GM21528 (cell line): Measurements from ENCODE around the gene KCNA5.

Source experiments
- ATAC-seq: cut with Tn5 transposase; IDR thresholded peaks from one replicate; pipeline ENCODE4 v1.9.1; 2021; ENCODE audit warnings: mild to moderate bottlenecking, moderate library complexity; ENCODE audit not compliant: unreplicated experiment, low FRiP score

Gene KCNA5

GRCh38 chr12:5026342-5026938, 17.2 kb upstream of the KCNA5 start:
- ATAC-seq: no peak

- no peak for ATAC-seq
Observed at GRCh38 chr12:5027046-5027821, 16.4 kb upstream of the KCNA5 start.

GRCh38 chr12:5030066-5030465, 13.6 kb upstream of the KCNA5 start:
- ATAC-seq: no peak

GRCh38 chr12:5031242-5031641, 12.4 kb upstream of the KCNA5 start:
- ATAC-seq: no peak

DNA sequence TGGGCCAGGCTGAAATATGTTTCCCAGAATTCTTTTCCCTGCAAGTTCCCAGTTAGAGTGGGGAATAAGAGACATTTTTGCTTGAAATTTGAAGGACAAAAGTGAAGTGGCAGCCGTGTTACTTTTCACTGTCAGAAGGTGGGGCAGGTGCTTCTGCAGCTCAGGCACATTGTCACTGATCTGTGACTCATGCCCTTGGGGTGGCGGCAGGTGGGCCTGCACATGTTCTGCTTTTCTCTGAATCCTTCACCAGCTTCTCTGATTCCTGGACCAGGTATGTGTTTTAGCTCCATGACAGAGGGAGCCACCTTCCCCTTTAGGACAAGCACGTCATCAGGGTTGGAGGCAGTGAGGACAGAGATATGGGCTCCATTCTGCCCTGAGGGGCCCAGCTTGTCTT, 11.7 kb upstream of the KCNA5 start:
- ATAC-seq: no peak

GRCh38 chr12:5032821-5033220, 10.9 kb upstream of the KCNA5 start:
- ATAC-seq: no peak

GRCh38 chr12:5033883-5034282, 9.8 kb upstream of the KCNA5 start:
- ATAC-seq: no peak

- no peak for ATAC-seq
Observed at GRCh38 chr12:5034603-5035002, 9.1 kb upstream of the KCNA5 start.

DNA sequence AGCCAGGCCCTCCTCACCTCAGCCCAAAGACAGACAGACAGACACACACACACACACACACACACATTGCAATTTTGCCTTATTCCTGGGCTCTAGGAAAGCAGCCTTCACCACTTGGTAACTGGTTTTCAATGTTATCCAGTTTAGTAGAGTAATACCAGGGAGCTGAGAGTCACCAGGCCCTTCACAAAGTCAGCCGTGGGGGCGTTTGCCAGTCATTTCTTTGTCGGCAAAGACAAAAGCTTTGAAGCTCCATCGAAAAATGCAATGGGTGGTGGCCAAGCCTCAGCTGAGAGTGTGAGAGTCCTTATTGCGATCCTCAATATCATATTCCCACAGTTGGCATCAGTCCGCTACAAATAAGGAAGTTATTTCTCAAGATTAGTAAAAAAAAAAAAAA, 8.1 kb upstream of the KCNA5 start:
- no peak for ATAC-seq

DNA sequence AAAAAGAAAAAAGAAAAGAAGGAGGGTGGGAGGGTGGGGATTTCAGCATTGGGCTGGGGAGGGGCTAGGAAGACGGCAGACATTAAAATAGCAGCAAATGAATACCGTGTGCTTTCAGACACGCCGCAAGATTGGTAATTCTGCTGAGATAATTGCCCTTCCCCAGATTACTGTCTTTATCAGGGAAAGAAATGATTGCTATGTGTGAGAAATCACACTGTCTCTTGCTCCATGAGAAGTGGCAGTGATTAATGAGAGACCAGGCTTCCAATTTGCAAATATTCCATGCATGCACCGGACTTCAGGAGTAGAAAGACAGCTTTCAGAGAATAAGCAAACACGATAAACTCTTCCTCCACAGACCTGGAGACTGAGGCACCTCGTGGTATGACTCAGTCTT, 7.6 kb upstream of the KCNA5 start:
- no peak for ATAC-seq

DNA sequence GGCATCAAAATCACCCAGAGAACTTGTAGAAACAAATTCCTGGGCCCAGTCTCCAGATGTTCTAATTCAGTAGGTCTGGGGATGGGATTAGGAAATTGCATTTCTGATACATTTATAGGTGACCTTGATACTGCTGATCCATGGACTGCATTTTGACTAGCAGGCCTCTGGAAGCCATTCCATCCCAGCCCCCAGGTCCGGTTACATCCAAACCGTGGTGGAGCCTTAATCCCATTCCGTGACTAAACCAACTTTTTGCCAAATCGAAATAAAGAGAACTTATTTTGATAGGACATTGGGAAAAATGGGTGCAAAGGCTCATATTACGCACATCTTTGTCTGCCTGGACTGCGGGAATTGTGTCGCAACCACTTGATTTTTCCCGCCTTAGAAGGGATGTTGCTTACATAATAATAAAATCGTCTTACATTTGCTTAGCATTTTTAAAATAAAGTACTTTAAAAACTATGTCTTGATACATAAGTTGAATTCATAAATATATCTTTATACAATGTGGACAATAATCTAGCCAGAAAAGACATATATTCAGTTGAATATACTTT, 5.8 kb upstream of the KCNA5 start:
- ATAC-seq: no peak

DNA sequence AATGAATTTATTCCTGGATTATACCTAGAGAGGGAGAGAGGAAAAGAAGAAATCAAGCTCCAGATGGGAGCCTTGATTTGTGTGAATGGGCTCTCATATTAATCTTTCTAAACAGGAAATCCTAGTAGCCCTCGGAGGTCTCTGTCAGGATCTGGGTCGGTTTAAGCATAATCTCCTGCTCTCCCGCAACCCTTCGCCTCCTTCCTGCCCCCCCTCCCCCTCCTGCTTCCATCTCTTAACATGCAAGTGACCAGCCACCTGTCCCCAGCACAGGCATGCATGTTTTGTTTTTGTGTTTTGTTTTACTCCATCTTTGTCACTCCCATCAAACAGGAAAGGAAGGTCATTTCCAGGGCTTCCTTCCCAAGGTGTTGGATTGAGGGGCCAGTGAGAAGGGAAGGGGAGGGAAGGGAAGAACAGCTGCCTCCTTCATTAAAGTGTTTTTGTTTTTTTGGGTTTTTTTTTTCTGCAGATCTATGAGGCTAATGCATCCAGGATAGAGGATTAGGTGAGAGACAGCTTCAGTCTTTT, 4.8 kb upstream of the KCNA5 start:
- ATAC-seq: no peak

DNA sequence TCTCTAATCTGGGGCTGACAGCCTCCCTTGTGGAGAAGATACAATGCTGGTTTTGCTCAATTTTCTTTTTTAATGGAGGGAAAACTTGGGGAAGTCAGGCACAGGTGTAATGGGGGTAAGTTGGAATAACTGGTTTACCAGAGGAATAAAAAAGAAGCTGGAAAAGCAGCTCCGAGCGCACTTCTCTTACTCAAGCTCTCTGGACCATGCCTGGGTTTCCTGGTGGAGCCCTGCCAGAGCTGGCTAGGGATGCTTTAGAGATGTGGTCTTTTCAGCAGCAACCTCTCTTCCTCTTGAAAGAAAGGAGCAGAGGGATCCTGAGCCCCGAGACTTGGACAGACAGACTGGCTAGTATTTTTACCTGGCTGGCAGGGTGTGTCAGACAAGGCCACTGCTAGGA, 3.9 kb upstream of the KCNA5 start:
- ATAC-seq: no peak

GRCh38 chr12:5040368-5040767, 3.3 kb upstream of the KCNA5 start:
- ATAC-seq: no peak

DNA sequence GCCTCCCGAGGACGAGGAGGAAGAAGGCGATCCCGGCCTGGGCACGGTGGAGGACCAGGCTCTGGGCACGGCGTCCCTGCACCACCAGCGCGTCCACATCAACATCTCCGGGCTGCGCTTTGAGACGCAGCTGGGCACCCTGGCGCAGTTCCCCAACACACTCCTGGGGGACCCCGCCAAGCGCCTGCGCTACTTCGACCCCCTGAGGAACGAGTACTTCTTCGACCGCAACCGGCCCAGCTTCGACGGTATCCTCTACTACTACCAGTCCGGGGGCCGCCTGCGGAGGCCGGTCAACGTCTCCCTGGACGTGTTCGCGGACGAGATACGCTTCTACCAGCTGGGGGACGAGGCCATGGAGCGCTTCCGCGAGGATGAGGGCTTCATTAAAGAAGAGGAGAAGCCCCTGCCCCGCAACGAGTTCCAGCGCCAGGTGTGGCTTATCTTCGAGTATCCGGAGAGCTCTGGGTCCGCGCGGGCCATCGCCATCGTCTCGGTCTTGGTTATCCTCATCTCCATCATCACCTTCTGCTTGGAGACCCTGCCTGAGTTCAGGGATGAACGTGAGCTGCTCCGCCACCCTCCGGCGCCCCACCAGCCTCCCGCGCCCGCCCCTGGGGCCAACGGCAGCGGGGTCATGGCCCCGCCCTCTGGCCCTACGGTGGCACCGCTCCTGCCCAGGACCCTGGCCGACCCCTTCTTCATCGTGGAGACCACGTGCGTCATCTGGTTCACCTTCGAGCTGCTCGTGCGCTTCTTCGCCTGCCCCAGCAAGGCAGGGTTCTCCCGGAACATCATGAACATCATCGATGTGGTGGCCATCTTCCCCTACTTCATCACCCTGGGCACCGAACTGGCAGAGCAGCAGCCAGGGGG, 979 bp downstream of the KCNA5 start:
- no peak for ATAC-seq

GRCh38 chr12:5047094-5047493, 3.4 kb downstream of the KCNA5 start:
- ATAC-seq: no peak

DNA sequence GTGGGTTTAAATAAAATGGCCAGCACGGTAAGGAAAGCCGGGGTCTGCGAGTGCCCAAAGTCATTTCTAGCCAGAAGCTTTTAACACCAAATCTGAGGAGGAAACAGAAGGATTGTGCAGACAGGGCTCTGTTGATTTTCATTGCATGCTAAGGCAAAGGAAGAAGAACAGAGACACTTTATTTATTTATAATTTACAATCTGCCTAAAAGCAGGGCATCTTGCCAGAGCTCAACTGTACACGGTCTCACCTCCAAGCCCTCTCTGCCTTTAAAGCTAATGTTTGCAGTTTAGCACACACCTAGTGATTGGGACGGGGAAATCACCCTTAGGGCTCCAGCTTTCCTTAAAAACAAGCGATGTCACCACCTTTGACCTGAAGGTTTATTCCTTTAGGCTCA, 4.0 kb downstream of the KCNA5 start:
- ATAC-seq: no peak

DNA sequence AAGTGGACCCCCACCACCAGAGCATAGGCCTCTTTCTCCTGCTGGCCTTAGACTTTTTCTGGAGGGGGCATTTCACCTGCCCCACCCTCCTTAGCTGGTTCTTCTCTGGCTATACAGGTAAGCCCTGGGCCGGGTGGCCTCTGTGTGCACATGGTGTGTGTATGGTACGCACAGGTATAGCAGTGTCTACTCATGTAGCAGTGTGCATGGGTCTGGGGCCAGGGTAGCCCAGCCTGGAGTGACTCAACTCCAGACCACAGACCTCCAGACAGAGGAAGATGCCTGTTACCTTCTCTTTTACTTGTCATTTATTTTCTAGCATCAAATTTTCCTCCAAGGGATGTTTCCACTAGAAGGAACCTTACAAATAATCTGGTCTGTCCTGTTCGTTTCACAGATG, 6.9 kb downstream of the KCNA5 start:
- ATAC-seq: no peak

DNA sequence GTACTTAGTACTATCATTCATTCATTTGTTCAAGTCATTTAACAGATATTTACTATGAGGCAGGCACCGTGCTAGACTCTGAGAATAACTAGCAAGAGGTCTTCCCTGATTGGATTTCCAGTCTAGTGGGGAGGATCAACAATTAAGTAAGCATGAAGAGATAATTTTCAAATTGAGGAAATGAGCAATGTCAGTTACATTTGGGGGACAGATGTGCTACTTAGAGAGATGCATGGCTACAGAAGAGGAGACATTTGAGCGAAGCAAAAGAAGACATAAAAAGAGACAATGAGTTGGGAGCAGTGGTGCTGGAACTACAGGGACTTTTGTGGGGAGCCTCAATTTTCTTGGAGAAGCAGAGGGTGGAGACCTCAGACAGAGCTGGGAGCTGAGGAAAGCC, 7.7 kb downstream of the KCNA5 start:
- no peak for ATAC-seq

- no peak for ATAC-seq
Observed at GRCh38 chr12:5051913-5052312, 8.2 kb downstream of the KCNA5 start.

DNA sequence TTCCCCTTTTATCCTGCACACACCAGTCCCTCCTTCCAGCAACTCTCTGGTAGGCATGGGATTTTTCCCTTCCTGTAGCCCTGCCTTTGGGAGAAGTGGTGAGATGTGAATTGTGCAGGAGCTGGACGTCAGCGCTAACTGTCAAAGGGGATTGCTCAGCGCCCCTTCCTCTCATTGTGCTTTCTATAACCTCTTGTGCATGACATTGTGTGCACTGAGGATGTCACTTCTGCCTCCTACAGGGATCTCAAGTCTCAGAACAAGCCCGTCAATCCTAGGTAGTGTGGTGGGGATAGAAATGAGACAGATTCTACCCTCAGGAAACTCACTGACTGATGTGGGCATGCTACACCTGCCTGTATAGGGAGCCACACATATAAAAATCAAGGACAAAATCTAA, 8.7 kb downstream of the KCNA5 start:
- ATAC-seq: no peak
